Stomach (tissue), 9 donors: ENCODE measurements around the gene MYOZ3. TPM values are rescaled to one million over a fixed set of nuclear protein-coding genes. Genes with fewer than 3 reads are reported as not detected.
A peak's percentile ranks its signal among the peaks of the same experiment; 100 is the strongest.

Experiments
- DNase-seq, 2 donors: peaks; one replicate each; pipeline versions ENCODE4 v3.0.0 to v3.0.0-alpha.2; 2013 to 2019
- H3K27ac ChIP-seq, 5 donors: fragments of 200-600 bp in 4 of 5; sonication (generic) in 4 of 5; one replicate each; pipeline ENCODE4 v1.5.1; 2013 to 2019; ENCODE audit warnings: mild to moderate bottlenecking in 1 of 5, moderate library complexity in 1 of 5
- H3K27me3 ChIP-seq, 3 donors: fragments of 200-600 bp; sonication (generic); one replicate each; pipeline ENCODE4 v1.5.1; 2017 to 2019; ENCODE audit warnings: mixed run types in 1 of 3
- H3K36me3 ChIP-seq, 4 donors: fragments of 200-600 bp; sonication (generic); 1 replicate in 3 of 4; 2 replicates in 1 of 4; pipeline ENCODE4 v1.5.1; 2016 to 2019
- H3K4me1 ChIP-seq, 4 donors: fragments of 200-600 bp; sonication (generic); one replicate each; pipeline ENCODE4 v1.5.1; 2016 to 2019
- H3K4me3 ChIP-seq, 4 donors: fragments of 200-600 bp; sonication (generic) in 3 of 4; one replicate each; pipeline ENCODE4 v1.5.1; 2016 to 2019; ENCODE audit warnings: mild to moderate bottlenecking in 1 of 4
- H3K9me3 ChIP-seq, 4 donors: fragments of 200-600 bp; sonication (generic); one replicate each; pipeline ENCODE4 v1.5.1; 2016 to 2019
- EP300 ChIP-seq: sonication (generic); formaldehyde crosslinking; IDR thresholded peaks from one replicate; pipeline ENCODE4 v1.6.1; 2017; ENCODE audit warnings: antibody characterized with exemption
- POLR2A ChIP-seq, 4 donors: fragments of 450-650 bp; IDR thresholded peaks; one replicate each; pipeline ENCODE4 v1.6.1; 2016; ENCODE audit warnings: antibody characterized with exemption in 4 of 4, control low read depth in 2 of 4, mild to moderate bottlenecking in 1 of 4, moderate library complexity in 1 of 4
- POLR2AphosphoS5 ChIP-seq, 3 donors: sonication (generic); formaldehyde crosslinking; IDR thresholded peaks; one replicate each; pipeline ENCODE4 v1.6.1; 2016; ENCODE audit warnings: antibody characterized with exemption in 3 of 3
- WGBS, 5 donors: extraction: QIAGEN DNeasy Blood & Tissue Kit in 3 of 5; methylation state at CpG; one replicate each; pipeline versions ENCODE4 v1.1.5 to v1.1.7; 2013 to 2018; 5-methylcytosine and 5-hydroxymethylcytosine counted together
- intact Hi-C: fragments of 100-400 bp; cut with DNase I; formaldehyde crosslinking; loops from one replicate; pipeline ENCODE4 v1.15.1; 2023; ENCODE audit warnings: low total_unique reads
- polyA plus RNA-seq, 3 donors: library from polyadenylated mRNA; stranded (reverse); fragments of 200-250 nt; gene quantifications; one replicate each; pipeline ENCODE4 v1.2.3, GENCODE V29; 2013
- total RNA-seq, 5 donors: library from RNA; depleted of rRNA; stranded (reverse); fragments of >200 nt; gene quantifications; one replicate each; pipeline versions ENCODE4 v1.1.0 to v1.2.3, GENCODE V29; 2014 to 2016
- TF ChIP-seq, protein P1 (sequence below), 7 experiments: fragments of 450-650 bp in 4 of 7; fragments of 200-600 bp in 3 of 7; sonication (generic) in 3 of 7; IDR thresholded peaks; one replicate each; pipeline ENCODE4 v1.5.1; 2016 to 2019; ENCODE audit warnings: antibody characterized with exemption in 7 of 7, control low read depth in 2 of 7, mild to moderate bottlenecking in 1 of 7
- donor health status: healthy with polysubstance abuse.
- donor health status: Bipolar disorder and iron deficiency.
- donor health status: healthy.

Gene MYOZ3
- total and polyA plus RNA-seq, 8 donors, result 0.23 to 1.8 (median 0.52) TPM; not detected in 4

DNA sequence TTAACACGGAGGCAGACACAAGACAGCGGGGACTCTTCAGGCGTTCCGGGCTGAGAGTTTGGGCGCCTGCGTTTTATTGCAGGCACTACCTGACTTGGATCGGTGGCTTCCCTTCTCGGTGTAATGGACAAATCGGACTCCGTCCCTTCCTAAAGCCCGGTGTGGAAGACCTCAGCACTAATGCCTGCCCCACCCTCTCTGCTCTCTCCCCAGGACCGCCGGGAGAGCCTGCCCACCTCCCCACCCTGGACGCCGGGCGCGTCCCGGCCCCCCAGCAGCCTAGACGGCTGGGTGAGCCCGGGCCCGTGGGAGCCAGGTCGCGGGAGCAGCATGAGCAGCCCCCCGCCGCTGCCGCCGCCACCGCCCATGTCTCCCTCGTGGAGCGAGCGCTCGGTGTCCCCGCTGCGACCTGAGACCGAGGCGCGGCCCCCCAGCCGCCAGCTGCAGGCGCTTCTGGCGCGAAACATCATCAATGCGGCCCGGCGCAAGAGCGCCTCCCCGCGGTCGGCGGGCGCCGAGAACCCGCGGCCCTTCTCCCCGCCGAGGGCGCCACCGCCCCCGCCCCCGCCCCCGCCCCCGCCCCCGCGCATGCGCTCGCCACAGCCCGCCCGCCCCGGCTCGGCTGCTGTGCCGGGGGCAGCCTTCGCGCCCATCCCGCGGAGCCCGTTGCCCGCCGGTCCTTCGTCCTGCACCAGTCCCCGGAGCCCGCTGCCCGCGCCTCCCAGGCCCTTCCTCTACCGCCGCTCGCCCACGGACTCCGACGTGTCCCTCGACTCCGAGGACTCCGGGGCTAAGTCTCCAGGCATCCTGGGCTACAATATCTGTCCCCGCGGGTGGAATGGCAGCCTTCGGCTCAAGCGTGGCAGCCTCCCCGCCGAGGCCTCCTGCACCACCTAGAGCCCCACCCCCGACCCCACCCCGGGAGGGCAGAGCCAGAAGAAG is 4.6 kb upstream of the MYOZ3 start:
- Histone ChIP-seq H3K36me3 (no peaks in the 10 kb centered on the region), H3K4me1 (peaks cover 10 to 63% (median 34%) of the 10 kb centered on the region in 4 donors), H3K27me3 (no peaks in the 10 kb centered on the region), H3K9me3 (no peaks in the 10 kb centered on the region), H3K4me3 (peak overlapping the region; percentile 51 to 59 (median 54)), H3K27ac (peak overlapping the region; percentile 31 to 81 (median 63))
- peak; percentile 77 to 94 for DNase-seq
- TF ChIP-seq POLR2AphosphoS5 (IDR thresholded peaks at IDR 0.05) (peak in 1 of 3 donors; percentile 20), POLR2A (IDR thresholded peaks at IDR 0.05) (no peak)
- TF ChIP-seq, protein P1, sequence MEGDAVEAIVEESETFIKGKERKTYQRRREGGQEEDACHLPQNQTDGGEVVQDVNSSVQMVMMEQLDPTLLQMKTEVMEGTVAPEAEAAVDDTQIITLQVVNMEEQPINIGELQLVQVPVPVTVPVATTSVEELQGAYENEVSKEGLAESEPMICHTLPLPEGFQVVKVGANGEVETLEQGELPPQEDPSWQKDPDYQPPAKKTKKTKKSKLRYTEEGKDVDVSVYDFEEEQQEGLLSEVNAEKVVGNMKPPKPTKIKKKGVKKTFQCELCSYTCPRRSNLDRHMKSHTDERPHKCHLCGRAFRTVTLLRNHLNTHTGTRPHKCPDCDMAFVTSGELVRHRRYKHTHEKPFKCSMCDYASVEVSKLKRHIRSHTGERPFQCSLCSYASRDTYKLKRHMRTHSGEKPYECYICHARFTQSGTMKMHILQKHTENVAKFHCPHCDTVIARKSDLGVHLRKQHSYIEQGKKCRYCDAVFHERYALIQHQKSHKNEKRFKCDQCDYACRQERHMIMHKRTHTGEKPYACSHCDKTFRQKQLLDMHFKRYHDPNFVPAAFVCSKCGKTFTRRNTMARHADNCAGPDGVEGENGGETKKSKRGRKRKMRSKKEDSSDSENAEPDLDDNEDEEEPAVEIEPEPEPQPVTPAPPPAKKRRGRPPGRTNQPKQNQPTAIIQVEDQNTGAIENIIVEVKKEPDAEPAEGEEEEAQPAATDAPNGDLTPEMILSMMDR (IDR thresholded peaks at IDR 0.05), result peak in 4 of 7 experiments; percentile 35 to 88 (median 58)
- 2 to 4% (median 3%) methylated on average over 20 to 91 of the region's 99 CpGs for WGBS, 5 donors
- intact Hi-C loops, result loop anchor here (5.0 kb wide), 1 partner anchor 99 kb away; no protein-coding TSS in a partner anchor

DNA sequence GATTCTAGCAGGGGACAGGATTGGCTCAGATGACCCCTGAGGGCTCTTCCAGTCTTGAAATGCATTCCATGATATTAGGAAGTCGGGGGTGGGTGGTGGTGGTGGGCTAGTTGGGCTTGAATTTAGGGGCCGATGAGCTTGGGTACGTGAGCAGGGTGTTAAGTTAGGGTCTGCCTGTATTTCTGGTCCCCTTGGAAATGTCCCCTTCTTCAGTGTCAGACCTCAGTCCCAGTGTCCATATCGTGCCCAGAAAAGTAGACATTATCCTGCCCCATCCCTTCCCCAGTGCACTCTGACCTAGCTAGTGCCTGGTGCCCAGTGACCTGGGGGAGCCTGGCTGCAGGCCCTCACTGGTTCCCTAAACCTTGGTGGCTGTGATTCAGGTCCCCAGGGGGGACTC is 2.9 kb upstream of the MYOZ3 start:
- intact Hi-C loops, result loop anchor here (5.0 kb wide), 1 partner anchor 101 kb away; no protein-coding TSS in a partner anchor
- WGBS, 5 donors, result 93 to 98% (median 95%) methylated on average over 3 to 4 of the region's 4 CpGs
- no peak overlapping the region for H3K4me3 ChIP-seq
- peaks cover 10 to 47% (median 34%) of the 10 kb centered on the region in 4 donors for H3K4me1 ChIP-seq
- DNase-seq, result no peak
- no peaks in the 10 kb centered on the region for H3K27me3 ChIP-seq
- peak overlapping the region in 3 of 5 donors; percentile 5 to 81 (median 72) for H3K27ac ChIP-seq
- no peaks in the 10 kb centered on the region for H3K9me3 ChIP-seq
- TF ChIP-seq POLR2A (IDR thresholded peaks at IDR 0.05) (no peak), POLR2AphosphoS5 (IDR thresholded peaks at IDR 0.05) (no peak), EP300 (no peak)
- TF ChIP-seq, protein P1 (IDR thresholded peaks at IDR 0.05), result no peak
- no peaks in the 10 kb centered on the region for H3K36me3 ChIP-seq

DNA sequence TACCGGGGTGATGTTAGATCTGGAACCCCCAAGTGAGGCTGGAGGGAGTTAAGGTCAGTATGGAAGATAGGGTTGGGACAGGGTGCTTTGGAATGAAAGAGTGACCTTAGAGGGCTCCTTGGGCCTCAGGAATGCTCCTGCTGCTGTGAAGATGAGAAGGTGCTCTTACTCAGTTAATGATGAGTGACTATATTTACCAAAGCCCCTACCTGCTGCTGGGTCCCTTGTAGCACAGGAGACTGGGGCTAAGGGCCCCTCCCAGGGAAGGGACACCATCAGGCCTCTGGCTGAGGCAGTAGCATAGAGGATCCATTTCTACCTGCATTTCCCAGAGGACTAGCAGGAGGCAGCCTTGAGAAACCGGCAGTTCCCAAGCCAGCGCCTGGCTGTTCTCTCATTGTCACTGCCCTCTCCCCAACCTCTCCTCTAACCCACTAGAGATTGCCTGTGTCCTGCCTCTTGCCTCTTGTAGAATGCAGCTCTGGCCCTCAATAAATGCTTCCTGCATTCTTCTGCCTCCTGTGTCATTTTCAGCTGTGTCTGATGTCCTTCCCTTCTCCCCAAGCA is 2.3 kb upstream of the MYOZ3 start:
- TF ChIP-seq, protein P1 (IDR thresholded peaks at IDR 0.05), result no peak
- no peak for TF ChIP-seq POLR2AphosphoS5 (IDR thresholded peaks at IDR 0.05)
- no peak for TF ChIP-seq EP300
- TF ChIP-seq POLR2A (IDR thresholded peaks at IDR 0.05), result no peak
- Histone ChIP-seq H3K27ac (peak overlapping the region in 3 of 5 donors; percentile 26 to 81 (median 72)), H3K36me3 (no peaks in the 10 kb centered on the region), H3K4me1 (peaks cover 10 to 45% (median 30%) of the 10 kb centered on the region in 4 donors), H3K27me3 (no peaks in the 10 kb centered on the region), H3K9me3 (no peaks in the 10 kb centered on the region), H3K4me3 (no peak overlapping the region)
- no peak for DNase-seq
- intact Hi-C loops, result loop anchor here (5.0 kb wide), 1 partner anchor 101 kb away; no protein-coding TSS in a partner anchor
- 41 to 64% (median 49%) methylated on average over 3 of the region's 3 CpGs for WGBS, 5 donors

DNA sequence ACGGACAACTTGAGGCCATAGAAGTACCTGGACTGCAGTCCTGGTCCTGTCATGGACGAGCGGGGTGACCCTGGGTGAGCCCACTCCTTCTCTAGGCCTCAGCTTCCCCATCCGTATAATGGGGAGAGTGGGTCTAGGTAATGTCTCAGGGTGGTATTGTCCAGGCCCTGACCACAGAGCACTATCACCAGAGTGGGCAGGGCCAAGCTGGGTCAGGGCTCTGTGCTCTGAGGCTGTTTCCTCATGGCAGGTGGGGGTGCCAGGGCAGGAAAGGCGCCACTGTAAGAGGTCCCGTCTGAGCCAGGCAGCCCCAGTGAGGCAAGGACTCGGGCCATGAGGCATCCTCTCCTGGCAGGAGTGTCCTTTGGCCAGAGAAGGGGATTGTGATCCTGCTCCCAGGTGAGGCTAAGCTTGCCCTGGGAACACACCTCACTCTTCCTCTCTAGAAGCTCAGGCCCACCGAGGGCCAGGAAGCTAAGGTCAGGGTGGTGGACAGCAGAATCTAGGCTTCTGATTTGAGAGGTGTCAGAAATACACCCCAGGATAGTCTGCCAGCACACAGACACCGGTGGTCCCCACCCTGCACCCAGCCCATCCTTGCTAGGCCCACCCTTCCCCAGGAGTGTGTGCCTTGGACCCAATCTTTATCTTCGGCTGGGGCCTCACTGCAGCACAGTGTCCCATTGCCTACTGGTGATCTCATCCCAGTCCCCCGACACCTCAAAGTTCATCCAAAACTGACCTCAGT is 1.5 kb upstream of the MYOZ3 start:
- intact Hi-C loops, result loop anchor here (5.0 kb wide), 1 partner anchor 102 kb away; no protein-coding TSS in a partner anchor
- 79 to 85% (median 83%) methylated on average over 11 of the region's 11 CpGs for WGBS, 5 donors
- Histone ChIP-seq H3K27ac (peak overlapping the region in 2 of 5 donors; percentile 48 to 81), H3K9me3 (no peaks in the 10 kb centered on the region), H3K4me1 (peaks cover 10 to 45% (median 30%) of the 10 kb centered on the region in 4 donors), H3K4me3 (no peak overlapping the region), H3K27me3 (no peaks in the 10 kb centered on the region), H3K36me3 (no peaks in the 10 kb centered on the region)
- DNase-seq, result peak; percentile 6 to 20
- TF ChIP-seq, protein P1 (IDR thresholded peaks at IDR 0.05), result no peak
- TF ChIP-seq POLR2AphosphoS5 (IDR thresholded peaks at IDR 0.05) (no peak), POLR2A (IDR thresholded peaks at IDR 0.05) (no peak), EP300 (no peak)
